Stimulated activated naive CD8-positive, alpha-beta T cell treated with anti-CD3 and anti-CD28 coated beads, Interleukin-15, amount 100 ng/mL, for 72 hours (primary cell): ENCODE measurements around the gene SAMD14.

Source experiments
- ATAC-seq: fragments of 150-1000 bp; cut with Tn5 transposase; 2 replicates; pipeline ENCODE4 v1.10.0; 2021; ENCODE audit warnings: mild to moderate bottlenecking, moderate library complexity
- DNase-seq, 2 donors: peaks; one replicate each; pipeline ENCODE4 v3.0.0; 2021 to 2022
- H3K27ac Mint-ChIP-seq, 2 donors: one replicate each; pipeline ENCODE4 v1.8.0; 2022; ENCODE audit warnings: mild to moderate bottlenecking in 2 of 2, mixed read lengths in 2 of 2, moderate library complexity in 2 of 2
- H3K27me3 Mint-ChIP-seq: one replicate; pipeline ENCODE4 v1.8.0; 2022; ENCODE audit warnings: mixed read lengths
- H3K4me1 Mint-ChIP-seq: one replicate; pipeline ENCODE4 v1.8.0; 2022; ENCODE audit warnings: mild to moderate bottlenecking, mixed read lengths
- H3K4me3 Mint-ChIP-seq, 2 donors: one replicate each; pipeline ENCODE4 v1.8.0; 2022; ENCODE audit warnings: mild to moderate bottlenecking in 2 of 2, mixed read lengths in 2 of 2, moderate library complexity in 1 of 2
- H3K9me3 Mint-ChIP-seq, 2 donors: one replicate each; pipeline ENCODE4 v1.8.0; 2022; ENCODE audit warnings: mixed read lengths in 2 of 2

Gene SAMD14

DNA sequence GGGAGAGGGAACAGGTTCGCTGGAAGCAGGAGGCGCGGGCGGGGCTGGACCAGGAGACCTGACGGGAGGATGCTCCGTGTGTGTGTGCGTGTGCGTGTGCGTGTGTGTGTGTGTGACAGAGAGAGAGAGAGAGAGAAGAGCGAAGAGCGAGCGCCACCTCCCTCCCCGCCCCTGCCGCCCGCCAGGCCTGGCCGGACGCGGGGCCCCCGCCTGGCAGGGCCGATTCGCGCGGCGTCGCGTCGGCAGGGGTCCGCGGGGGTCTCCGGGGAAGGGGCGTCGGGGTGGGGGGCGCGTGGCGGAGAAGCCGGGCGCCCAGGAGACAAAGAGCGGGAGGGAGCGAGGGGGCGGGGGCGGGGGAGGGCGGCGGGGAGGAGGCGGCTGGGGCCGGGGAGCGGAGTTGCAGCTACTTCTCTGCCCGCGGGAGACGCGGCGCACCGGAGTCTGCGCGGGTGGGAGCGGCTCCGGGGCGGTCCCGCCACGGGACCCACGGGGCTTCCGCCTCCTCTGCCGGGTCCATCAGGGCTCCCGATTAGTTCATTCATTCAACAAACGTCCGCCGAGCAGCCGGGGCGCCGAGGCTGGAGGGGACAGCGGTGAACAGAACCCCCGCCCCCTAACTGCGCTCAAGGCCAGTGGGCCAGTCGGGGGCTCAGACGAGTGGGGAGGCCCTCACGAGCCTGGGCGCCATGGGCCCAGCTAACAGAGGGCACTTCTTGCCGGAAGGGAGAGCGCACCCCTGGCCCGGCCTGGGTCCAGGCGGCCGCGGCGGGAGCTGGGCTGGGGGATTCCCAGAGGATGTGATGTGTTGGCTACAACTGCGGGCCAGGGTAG, at the start of gene SAMD14:
Gene SAMD14 (minus strand): TSS at position 433 of the 831 bp plus-strand sequence. CDS start 5,201 bp downstream, outside the sequence.
- Mint-ChIP-seq H3K9me3 (no peaks in the 10 kb centered on the region), H3K4me1 (peaks cover 60% of the 10 kb centered on the region), H3K27me3 (peaks cover 41% of the 10 kb centered on the region), H3K4me3 (peak within 1 kb of the TSS; percentile 81), H3K27ac (peak within 1 kb of the TSS; percentile 88 to 95)
- DNase-seq (peak; percentile 38 to 47), ATAC-seq (peak; percentile 57)

- Mint-ChIP-seq H3K4me1 (peaks cover 15% of the 10 kb centered on the region), H3K4me3 (peak overlapping the region in 1 of 2 donors; percentile 43), H3K27ac (peak overlapping the region in 1 of 2 donors; percentile 81), H3K27me3 (no peaks in the 10 kb centered on the region), H3K9me3 (no peaks in the 10 kb centered on the region)
- DNase-seq = peak; percentile 31 to 57
- ATAC-seq = peak; percentile 94
These were observed 48.2 kb upstream of the SAMD14 start for GRCh38 chr17:50177983-50178834.

GRCh38 chr17:50177476-50177875, 47.5 kb upstream of the SAMD14 start:
- Mint-ChIP-seq H3K27ac (no peak overlapping the region), H3K27me3 (no peaks in the 10 kb centered on the region), H3K4me1 (peaks cover 10% of the 10 kb centered on the region), H3K9me3 (no peaks in the 10 kb centered on the region), H3K4me3 (no peak overlapping the region)
- DNase-seq = no peak
- no peak for ATAC-seq

- H3K27ac Mint-ChIP-seq = no peak overlapping the region
- H3K4me3 Mint-ChIP-seq = no peak overlapping the region
- no peaks in the 10 kb centered on the region for H3K27me3 Mint-ChIP-seq
- no peak for ATAC-seq
- H3K9me3 Mint-ChIP-seq = no peaks in the 10 kb centered on the region
- no peak for DNase-seq
- H3K4me1 Mint-ChIP-seq = peaks cover 10% of the 10 kb centered on the region
These were observed 46.8 kb upstream of the SAMD14 start for GRCh38 chr17:50176559-50177357.

GRCh38 chr17:50175035-50175807, 45.3 kb upstream of the SAMD14 start:
- H3K27me3 Mint-ChIP-seq = no peaks in the 10 kb centered on the region
- no peak overlapping the region for H3K4me3 Mint-ChIP-seq
- peaks cover 16% of the 10 kb centered on the region for H3K4me1 Mint-ChIP-seq
- no peak for DNase-seq
- no peaks in the 10 kb centered on the region for H3K9me3 Mint-ChIP-seq
- no peak for ATAC-seq
- H3K27ac Mint-ChIP-seq = no peak overlapping the region

DNA sequence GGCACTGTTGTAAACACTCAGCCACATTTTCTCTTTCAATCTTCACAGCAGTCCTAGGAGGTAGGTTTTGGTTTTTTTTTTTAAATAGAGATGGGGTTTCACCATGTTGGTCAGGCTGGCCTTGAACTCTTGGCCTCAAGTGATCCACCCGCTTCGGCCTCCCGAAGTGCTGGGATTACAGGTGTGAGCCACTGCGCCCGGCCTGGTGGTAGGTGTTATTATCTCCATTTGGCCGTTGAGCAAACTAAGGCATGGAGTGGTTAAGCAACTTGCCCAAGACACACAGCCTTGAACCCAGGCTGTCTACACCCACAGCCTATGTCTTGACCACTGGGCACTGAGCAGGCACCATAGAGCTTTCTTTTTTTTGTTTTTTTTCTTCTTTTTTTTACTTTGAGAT, 44.5 kb upstream of the SAMD14 start:
- no peak for DNase-seq
- H3K9me3 Mint-ChIP-seq = no peaks in the 10 kb centered on the region
- H3K27ac Mint-ChIP-seq = no peak overlapping the region
- H3K4me1 Mint-ChIP-seq = peaks cover 19% of the 10 kb centered on the region
- no peak overlapping the region for H3K4me3 Mint-ChIP-seq
- no peaks in the 10 kb centered on the region for H3K27me3 Mint-ChIP-seq
- ATAC-seq = no peak

- Mint-ChIP-seq H3K4me3 (no peak overlapping the region), H3K9me3 (no peaks in the 10 kb centered on the region), H3K27me3 (no peaks in the 10 kb centered on the region), H3K4me1 (peaks cover 27% of the 10 kb centered on the region), H3K27ac (no peak overlapping the region)
- no peak for DNase-seq
- no peak for ATAC-seq
These were observed 43.5 kb upstream of the SAMD14 start for GRCh38 chr17:50173335-50173941.

- H3K4me3 Mint-ChIP-seq = no peak overlapping the region
- DNase-seq (no peak), ATAC-seq (no peak)
- H3K27me3 Mint-ChIP-seq = no peaks in the 10 kb centered on the region
- peaks cover 27% of the 10 kb centered on the region for H3K4me1 Mint-ChIP-seq
- H3K9me3 Mint-ChIP-seq = no peaks in the 10 kb centered on the region
- no peak overlapping the region for H3K27ac Mint-ChIP-seq
These were observed 43.0 kb upstream of the SAMD14 start for GRCh38 chr17:50172936-50173334.

GRCh38 chr17:50172130-50172529, 42.2 kb upstream of the SAMD14 start:
- H3K9me3 Mint-ChIP-seq = no peaks in the 10 kb centered on the region
- ATAC-seq (no peak), DNase-seq (no peak)
- no peak overlapping the region for H3K4me3 Mint-ChIP-seq
- no peaks in the 10 kb centered on the region for H3K27me3 Mint-ChIP-seq
- H3K27ac Mint-ChIP-seq = no peak overlapping the region
- H3K4me1 Mint-ChIP-seq = peaks cover 32% of the 10 kb centered on the region

GRCh38 chr17:50171371-50172071, 41.6 kb upstream of the SAMD14 start:
- H3K9me3 Mint-ChIP-seq = no peaks in the 10 kb centered on the region
- ATAC-seq = no peak
- peaks cover 32% of the 10 kb centered on the region for H3K4me1 Mint-ChIP-seq
- no peak for DNase-seq
- no peak overlapping the region for H3K4me3 Mint-ChIP-seq
- no peaks in the 10 kb centered on the region for H3K27me3 Mint-ChIP-seq
- no peak overlapping the region for H3K27ac Mint-ChIP-seq

DNA sequence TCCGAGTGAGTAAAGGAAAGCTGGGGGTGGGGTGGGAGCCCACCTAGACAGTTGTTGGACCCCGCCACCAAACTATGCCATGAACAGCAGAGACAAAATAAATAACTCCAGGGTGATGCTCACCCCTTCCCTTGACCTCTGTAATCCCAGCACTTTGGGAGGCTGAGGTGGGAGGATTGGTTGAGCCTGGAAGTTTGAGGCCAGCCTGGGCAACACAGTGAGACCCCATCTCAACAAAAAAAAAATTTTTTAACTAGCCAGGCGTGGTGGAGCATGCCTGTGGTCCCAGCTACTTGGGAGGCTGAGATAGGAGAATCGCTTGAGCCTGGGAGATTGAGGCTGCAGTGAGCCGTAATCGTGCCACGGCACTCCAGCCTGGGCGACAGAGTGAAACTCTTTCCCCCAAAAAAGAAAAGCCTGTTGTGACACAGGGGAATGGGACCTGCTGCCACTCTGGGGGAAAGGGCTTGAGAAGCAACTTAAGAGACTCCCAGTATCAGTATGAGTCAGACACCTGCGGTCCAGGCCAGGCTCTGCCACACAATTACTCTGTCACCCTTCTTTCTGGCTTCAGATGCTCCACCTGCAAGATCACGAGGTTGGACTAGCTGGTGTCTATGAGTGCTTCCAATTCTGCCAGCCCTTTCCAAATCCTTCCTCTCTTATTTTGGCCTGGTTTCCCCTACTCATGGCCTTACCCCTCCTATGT, 40.9 kb upstream of the SAMD14 start:
- H3K4me3 Mint-ChIP-seq = no peak overlapping the region
- H3K9me3 Mint-ChIP-seq = no peaks in the 10 kb centered on the region
- no peaks in the 10 kb centered on the region for H3K27me3 Mint-ChIP-seq
- DNase-seq (no peak), ATAC-seq (no peak)
- H3K4me1 Mint-ChIP-seq = peaks cover 32% of the 10 kb centered on the region
- H3K27ac Mint-ChIP-seq = no peak overlapping the region

DNA sequence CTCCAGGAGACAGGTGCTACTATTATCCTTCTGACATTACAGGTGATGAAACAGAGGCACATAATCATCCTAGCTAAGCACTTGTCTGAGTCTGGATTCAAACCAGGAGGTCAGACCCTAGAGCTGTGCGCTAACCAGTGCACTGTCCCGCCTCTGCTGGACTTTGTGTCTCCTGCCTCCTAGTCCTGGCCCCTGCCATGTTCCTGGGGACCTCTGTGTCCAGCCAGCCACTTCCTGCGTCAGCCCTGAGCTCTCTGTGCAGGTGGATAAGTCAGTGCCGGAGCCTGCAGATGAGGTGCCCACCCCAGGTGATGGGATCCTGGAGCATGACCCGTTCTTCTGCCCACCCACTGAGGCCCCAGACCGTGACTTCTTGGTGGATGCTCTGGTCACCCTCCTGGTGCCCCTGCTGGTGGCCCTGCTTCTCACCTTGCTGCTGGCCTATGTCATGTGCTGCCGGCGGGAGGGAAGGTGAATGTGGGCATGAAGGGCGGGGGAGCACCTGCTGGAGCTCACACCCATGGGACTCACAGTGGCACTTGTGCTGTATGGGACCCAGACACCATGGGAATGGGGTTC, 40.0 kb upstream of the SAMD14 start:
- H3K27me3 Mint-ChIP-seq = no peaks in the 10 kb centered on the region
- DNase-seq (no peak), ATAC-seq (no peak)
- no peak overlapping the region for H3K27ac Mint-ChIP-seq
- H3K9me3 Mint-ChIP-seq = no peaks in the 10 kb centered on the region
- peaks cover 32% of the 10 kb centered on the region for H3K4me1 Mint-ChIP-seq
- H3K4me3 Mint-ChIP-seq = no peak overlapping the region

- peak; percentile 81 for ATAC-seq
- Mint-ChIP-seq H3K4me3 (peak overlapping the region; percentile 69 to 81), H3K9me3 (no peaks in the 10 kb centered on the region), H3K27ac (peak overlapping the region; percentile 5 to 12), H3K27me3 (no peaks in the 10 kb centered on the region), H3K4me1 (peaks cover 34% of the 10 kb centered on the region)
- DNase-seq = peak; percentile 75
These were observed 39.3 kb upstream of the SAMD14 start for GRCh38 chr17:50169121-50169764.
